SHP77 (cell line): Measurements from ENCODE around the gene CRIP3.

Experiments used
- DNase-seq, 2 experiments: peaks; one replicate each; lab custom pipeline; 2025; lab: John Stamatoyannopoulos, UW

Gene CRIP3

DNA sequence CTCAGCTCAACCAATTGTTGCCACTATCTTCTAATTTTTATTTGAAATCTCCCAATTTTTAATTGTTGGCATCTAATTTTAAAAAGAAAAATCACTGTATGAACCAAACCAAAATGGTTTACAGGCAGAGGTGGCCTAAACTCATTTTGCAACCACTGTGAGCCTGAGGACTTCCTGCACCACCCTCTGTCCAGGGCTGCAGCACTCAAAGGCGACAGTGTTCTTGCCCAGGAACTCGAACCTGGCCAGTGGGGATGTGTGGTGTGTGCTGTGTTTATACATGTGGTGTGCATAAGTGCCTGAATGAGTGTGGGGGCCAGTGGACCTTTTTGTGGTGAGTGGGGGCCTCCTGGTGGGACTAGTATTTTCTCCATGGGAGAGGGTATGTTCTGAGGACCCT is 34.9 kb downstream of the CRIP3 start:
- no peak for DNase-seq

- no peak for DNase-seq
Measured at GRCh38 chr6:43271944-43272343, 36.7 kb downstream of the CRIP3 start.

DNA sequence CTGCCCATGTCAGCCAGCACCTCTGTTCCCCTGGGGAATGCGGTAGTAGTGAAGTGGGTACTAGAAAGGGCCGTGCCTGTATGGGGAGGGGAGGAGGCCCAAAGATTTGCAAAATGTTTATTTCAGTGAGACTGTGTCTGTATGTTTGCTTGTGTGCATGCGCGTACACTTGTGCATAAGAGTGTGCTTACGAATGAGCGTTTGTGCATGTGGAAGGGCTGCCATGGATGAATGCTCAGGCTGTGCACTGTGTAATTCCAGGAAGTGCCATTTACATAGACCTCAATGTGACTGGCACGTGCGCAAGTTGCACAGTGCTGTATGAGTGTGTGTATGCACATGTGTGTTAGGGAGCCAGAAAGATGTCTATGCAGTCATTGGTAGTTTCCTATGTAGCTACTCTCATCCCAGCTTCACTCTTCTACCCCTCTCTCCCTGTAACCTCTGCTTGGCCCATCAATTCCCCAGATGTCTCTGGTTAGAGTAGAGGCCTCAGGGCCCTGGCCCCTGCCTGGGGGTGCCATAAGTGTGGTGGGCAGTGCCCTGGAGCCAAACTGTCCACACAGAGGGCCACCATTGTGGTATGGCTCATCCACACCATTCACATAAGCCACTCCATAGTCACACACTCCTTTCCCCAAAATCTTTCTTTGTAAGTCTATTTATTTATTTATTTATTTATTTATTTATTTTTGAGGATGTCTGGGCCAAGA is 37.4 kb downstream of the CRIP3 start:
- no peak for DNase-seq

GRCh38 chr6:43269273-43270007 is 39.2 kb downstream of the CRIP3 start:
- no peak for DNase-seq

GRCh38 chr6:43268782-43269272 is 39.8 kb downstream of the CRIP3 start:
- no peak for DNase-seq

DNA sequence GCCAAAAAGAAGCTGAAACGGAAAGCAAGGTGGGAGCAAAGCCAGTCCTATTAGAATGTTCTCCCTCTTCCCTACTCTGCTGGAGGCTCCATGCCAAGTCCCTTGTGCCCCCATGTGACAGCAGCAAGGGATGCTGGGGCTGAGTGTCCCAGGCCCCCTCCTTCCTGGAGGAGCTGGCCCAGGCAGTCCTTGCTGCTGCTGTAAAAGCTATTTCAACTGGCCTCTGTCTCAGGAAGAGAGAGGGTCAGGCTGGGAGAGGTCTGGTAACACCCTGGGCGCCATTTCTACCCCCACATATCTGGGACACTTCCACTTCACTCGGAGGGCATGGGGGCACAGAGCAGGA is 40.3 kb downstream of the CRIP3 start:
- DNase-seq = peak; percentile 56 to 73

- DNase-seq = peak; percentile 73 to 74
Measured at GRCh38 chr6:43267619-43268354, 40.8 kb downstream of the CRIP3 start.

GRCh38 chr6:43265564-43265963 is 43.1 kb downstream of the CRIP3 start:
- no peak for DNase-seq

GRCh38 chr6:43264599-43265145 is 44.0 kb downstream of the CRIP3 start:
- DNase-seq = no peak

- DNase-seq = peak; percentile 61 to 80
Measured at GRCh38 chr6:43263314-43264178, 45.1 kb downstream of the CRIP3 start.

DNA sequence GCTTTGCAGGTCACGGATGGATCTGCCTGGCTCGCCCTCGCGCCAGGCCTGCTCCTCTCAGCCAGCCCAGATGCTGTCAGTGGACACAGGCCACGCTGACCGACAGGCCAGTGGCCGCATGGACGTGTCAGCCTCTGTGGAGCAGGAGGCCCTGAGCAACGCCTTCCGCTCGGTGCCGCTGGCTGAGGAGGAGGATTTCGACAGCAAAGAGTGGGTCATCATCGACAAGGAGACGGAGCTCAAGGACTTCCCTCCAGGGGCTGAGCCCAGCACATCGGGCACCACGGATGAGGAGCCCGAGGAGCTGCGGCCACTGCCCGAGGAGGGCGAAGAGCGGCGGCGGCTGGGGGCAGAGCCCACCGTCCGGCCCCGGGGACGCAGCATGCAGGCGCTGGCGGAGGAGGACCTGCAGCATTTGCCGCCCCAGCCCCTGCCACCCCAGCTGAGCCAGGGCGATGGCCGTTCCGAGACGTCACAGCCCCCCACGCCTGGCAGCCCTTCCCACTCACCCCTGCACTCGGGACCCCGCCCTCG is 45.8 kb downstream of the CRIP3 start:
- DNase-seq = no peak

GRCh38 chr6:43262000-43262779 is 46.4 kb downstream of the CRIP3 start:
- no peak for DNase-seq

DNA sequence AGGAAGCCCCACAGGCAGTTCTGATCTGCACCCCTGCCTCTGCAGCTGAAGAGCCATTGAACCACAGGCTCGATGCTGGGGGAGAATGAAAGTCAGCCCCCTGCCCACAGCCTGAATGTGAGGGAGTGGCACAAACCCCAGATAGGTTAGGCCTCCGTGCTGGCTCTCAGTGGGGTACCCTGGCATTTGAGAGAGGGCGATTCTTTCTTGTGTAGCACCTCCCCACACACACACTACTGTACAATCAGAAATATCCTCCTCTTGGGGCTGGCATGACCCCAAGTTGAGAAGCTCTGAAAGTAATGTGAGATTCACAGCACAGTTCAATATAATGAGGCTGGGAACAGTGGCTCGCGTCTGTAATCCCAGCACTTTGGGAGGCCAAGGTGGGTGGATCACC is 47.4 kb downstream of the CRIP3 start:
- no peak for DNase-seq

DNA sequence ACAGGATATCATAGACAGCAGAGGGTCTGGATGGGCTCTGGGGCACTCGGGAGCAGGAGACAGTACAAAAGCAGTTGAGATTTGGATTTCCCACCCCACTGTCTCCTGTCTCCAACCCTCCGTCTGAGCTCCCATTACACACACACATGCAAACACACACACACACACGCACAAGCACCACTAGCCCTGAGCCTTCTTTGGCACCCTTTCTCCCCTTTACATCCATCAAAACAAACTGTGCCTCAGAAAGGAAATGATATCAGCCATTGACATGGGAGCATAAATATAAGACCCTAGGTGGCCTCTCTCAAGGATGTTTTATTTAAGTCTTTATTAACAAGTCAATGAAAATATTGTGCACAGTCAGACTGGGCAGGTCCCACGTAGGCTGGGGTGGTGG is 47.8 kb downstream of the CRIP3 start:
- no peak for DNase-seq

GRCh38 chr6:43258807-43259686 is 49.6 kb downstream of the CRIP3 start:
- no peak for DNase-seq

- no peak for DNase-seq
Measured at GRCh38 chr6:43258180-43258579, 50.4 kb downstream of the CRIP3 start.

DNA sequence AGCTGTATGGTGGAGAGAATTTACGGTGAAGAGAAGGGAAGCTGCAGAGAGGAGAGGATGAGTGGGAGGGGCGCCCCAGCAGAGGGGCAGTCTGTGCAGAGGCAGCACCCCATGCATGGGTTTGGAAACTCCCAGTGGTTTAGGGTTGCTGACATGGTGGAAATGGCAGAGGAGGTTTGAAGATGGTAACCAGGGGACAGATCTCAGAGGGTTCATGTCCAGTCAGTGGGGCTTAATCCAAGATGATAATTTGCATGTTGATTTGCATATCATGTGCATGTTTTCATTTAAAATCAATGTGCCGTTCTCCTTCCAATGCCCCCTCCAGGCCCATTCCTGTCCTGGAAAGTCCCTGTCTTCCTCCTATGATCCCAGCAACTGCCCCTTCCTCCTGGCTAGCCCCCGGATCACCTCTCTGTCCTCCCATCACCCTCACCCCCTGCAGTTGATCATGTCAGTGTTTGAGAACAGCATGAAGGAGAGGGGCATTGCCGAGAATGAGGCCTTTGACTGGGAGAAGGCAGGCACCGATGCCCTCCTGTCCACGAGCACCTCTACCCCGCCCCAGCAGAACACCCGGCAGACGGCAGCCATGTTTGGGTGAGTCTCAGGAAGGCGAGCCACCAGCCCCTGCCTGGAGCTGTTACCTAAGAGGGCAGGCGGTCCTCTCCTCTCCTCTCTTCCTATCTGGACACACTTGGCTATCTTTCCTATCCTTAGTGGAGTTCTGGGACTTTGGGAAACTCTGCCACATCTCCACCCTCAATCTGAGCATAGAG is 51.1 kb downstream of the CRIP3 start:
- DNase-seq = no peak

GRCh38 chr6:43256670-43257366 is 51.8 kb downstream of the CRIP3 start:
- no peak for DNase-seq
